ENCODE measurements around the gene PLG.

- TF ChIP-seq, protein P1, sequence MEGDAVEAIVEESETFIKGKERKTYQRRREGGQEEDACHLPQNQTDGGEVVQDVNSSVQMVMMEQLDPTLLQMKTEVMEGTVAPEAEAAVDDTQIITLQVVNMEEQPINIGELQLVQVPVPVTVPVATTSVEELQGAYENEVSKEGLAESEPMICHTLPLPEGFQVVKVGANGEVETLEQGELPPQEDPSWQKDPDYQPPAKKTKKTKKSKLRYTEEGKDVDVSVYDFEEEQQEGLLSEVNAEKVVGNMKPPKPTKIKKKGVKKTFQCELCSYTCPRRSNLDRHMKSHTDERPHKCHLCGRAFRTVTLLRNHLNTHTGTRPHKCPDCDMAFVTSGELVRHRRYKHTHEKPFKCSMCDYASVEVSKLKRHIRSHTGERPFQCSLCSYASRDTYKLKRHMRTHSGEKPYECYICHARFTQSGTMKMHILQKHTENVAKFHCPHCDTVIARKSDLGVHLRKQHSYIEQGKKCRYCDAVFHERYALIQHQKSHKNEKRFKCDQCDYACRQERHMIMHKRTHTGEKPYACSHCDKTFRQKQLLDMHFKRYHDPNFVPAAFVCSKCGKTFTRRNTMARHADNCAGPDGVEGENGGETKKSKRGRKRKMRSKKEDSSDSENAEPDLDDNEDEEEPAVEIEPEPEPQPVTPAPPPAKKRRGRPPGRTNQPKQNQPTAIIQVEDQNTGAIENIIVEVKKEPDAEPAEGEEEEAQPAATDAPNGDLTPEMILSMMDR (IDR thresholded peaks at IDR 0.05), result no peak
- TF ChIP-seq POLR2A (IDR thresholded peaks at IDR 0.05), result no peak
These were observed 33.5 kb downstream of the PLG start for GRCh38 chr6:160735523-160735922.

Measured in prostate gland (tissue), 2 donors.